AG04450 (cell line): ENCODE data around the gene KSR2. TPM values are rescaled to one million over a fixed set of nuclear protein-coding genes. Genes with fewer than 3 reads are reported as not detected.
"Not testable (repeated sequence)": the region's sequence is repeated elsewhere in the genome, so short reads cannot be mapped to it uniquely, and the experiment has no call there.

Experiments
- CTCF ChIA-PET: fragments of 300-600, 350-600 bp; formaldehyde crosslinking; extraction: SDS; loops from one replicate; lab custom pipeline; 2022; ENCODE audit warnings: antibody characterized with exemption, inconsistent platforms; lab: Charles Lee
- POLR2A ChIA-PET: fragments of 350-600 bp; formaldehyde crosslinking; extraction: SDS; loops from one replicate; lab custom pipeline; 2021; ENCODE audit warnings: antibody characterized with exemption, inconsistent platforms; lab: Yijun Ruan, JAX
- DNase-seq: peaks from one replicate; pipeline ENCODE4 v3.0.0-alpha.2; 2011; ENCODE audit warnings: low read depth, low spot score
- H3K27ac ChIP-seq: one replicate; pipeline ENCODE4 v1.5.1; 2012; ENCODE audit warnings: low read depth, low read length, control low read depth
- H3K27me3 ChIP-seq: one replicate; pipeline ENCODE4 v1.6.0; 2012; ENCODE audit warnings: low read length; ENCODE audit not compliant: control insufficient read depth, insufficient read depth
- H3K4me3 ChIP-seq: 2 replicates; pipeline ENCODE4 v1.5.1; 2011; ENCODE audit warnings: mild to moderate bottlenecking, low read depth, low read length, control low read depth
- H3K9me3 ChIP-seq: 2 replicates; pipeline ENCODE4 v1.5.1; 2012; ENCODE audit warnings: low read length; ENCODE audit not compliant: control insufficient read depth, insufficient read depth
- polyA plus RNA-seq: library from polyadenylated mRNA; depleted of rRNA; stranded (reverse); fragments of >200 nt; gene quantifications from 2 replicates; pipeline ENCODE4 v1.2.3, GENCODE V29; 2011
- TF ChIP-seq, protein P1 (sequence below): IDR thresholded peaks from 2 replicates; pipeline ENCODE4 v1.5.1; 2011; ENCODE audit warnings: low read depth, low read length, control low read depth, inconsistent platforms

KSR2 gene
- polyA plus RNA-seq, 1 experiment: not detected

DNA sequence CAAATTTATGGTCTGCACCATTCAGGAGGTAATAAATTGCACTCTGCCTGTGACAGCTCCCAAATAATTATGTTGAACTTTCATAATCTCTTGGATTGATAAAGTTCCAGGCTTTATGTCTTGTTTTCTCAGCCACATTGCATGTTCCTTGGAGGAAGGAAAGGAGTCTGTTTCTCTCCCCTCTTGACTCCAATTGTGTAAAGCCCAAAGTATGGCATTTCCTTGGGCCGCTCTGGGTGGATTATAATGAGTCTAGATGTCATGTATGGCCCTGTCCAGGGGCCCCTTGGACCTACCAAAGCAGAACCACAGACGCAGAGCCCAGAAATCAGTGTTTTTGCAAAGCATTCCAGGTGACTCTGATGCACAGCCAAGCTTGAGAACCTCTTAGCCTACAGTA, 160.8 kb downstream of the KSR2 start:
- peaks cover 13% of the 10 kb centered on the region for H3K9me3 ChIP-seq
- CTCF ChIA-PET: no interaction called here
- POLR2A ChIA-PET: no interaction called here
- no peak overlapping the region for H3K4me3 ChIP-seq
- H3K27ac ChIP-seq: no peak overlapping the region
- DNase-seq: no peak
- H3K27me3 ChIP-seq: no peaks in the 10 kb centered on the region
- TF ChIP-seq, protein P1, sequence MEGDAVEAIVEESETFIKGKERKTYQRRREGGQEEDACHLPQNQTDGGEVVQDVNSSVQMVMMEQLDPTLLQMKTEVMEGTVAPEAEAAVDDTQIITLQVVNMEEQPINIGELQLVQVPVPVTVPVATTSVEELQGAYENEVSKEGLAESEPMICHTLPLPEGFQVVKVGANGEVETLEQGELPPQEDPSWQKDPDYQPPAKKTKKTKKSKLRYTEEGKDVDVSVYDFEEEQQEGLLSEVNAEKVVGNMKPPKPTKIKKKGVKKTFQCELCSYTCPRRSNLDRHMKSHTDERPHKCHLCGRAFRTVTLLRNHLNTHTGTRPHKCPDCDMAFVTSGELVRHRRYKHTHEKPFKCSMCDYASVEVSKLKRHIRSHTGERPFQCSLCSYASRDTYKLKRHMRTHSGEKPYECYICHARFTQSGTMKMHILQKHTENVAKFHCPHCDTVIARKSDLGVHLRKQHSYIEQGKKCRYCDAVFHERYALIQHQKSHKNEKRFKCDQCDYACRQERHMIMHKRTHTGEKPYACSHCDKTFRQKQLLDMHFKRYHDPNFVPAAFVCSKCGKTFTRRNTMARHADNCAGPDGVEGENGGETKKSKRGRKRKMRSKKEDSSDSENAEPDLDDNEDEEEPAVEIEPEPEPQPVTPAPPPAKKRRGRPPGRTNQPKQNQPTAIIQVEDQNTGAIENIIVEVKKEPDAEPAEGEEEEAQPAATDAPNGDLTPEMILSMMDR: no peak

DNA sequence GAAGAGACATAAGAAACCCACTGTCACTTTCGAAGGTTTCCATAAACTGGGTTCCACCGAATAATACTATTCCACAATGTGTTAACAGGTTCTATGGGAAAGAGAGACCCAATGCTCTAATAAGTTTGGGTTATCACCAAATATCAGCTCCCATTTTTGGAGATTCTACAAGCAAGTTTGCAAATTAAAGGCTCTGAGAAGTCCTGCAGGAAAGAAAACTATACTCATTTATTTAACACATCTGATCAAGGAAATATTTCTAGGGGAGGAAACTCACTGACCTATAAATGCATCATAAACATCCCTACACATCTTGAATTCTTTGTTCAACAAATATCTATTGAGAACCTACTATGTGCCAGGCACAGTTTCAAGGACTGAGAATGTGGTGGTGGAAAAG, 161.4 kb downstream of the KSR2 start:
- ChIA-PET POLR2A (no interaction called here), CTCF (interaction anchor here (1.2 kb wide), 1 partner anchor 440 kb away, joined by 3 read pairs; no protein-coding TSS in a partner anchor)

DNA sequence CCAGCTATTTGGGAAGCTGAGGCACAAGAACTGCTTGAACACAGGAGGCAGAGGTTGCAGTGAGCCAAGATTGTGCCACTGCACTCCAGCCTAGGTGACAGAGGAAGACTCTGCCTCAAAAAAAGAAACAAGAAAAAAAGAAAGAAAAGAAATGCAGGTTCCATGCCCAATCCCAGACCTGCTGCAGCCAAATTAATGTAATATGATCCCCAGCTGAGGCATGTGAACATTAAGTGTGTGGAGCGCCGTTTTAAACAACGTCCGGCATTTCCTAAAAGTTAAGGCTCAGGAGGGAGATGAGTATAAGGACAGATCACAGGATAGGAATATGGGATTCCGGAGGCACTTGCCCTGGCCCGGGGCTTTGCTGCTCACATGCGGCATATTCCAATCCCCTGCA, 162.9 kb downstream of the KSR2 start:
- TF ChIP-seq, protein P1: no peak
- no peak for DNase-seq
- Histone ChIP-seq H3K9me3 (peaks cover 23% of the 10 kb centered on the region), H3K4me3 (no peak overlapping the region), H3K27me3 (no peaks in the 10 kb centered on the region), H3K27ac (no peak overlapping the region)
- ChIA-PET CTCF (interaction anchor here (0.8 kb wide), 1 partner anchor 593 kb away, joined by 3 read pairs; no protein-coding TSS in a partner anchor), POLR2A (no interaction called here)

More for the DNA sequence above, 161.4 kb downstream of the KSR2 start:
- Histone ChIP-seq H3K4me3 (no peak overlapping the region), H3K9me3 (peaks cover 14% of the 10 kb centered on the region), H3K27me3 (no peaks in the 10 kb centered on the region), H3K27ac (no peak overlapping the region)
- no peak for DNase-seq
- TF ChIP-seq, protein P1: no peak

DNA sequence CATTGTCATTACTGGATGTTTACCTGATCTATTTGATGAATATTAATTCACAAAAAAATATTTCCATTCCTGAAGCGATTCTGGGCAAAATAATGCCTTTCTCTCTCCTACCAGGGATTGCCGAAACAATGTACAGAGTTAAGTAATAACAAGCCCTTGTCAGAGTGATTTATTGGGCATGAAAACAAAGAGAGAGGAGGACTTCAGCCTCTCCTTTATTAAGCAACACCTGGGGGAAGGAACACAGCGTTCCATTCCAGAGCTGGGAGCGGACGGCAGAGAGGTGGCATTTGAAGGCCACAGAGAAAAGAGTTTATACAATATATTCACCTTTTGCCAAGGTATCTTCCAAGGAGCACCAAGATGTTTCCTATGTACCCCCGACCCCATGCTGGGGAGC, 165.8 kb downstream of the KSR2 start:
- POLR2A ChIA-PET: no interaction called here
- peaks cover 33% of the 10 kb centered on the region for H3K9me3 ChIP-seq
- no peak overlapping the region for H3K27ac ChIP-seq
- H3K27me3 ChIP-seq: no peaks in the 10 kb centered on the region
- TF ChIP-seq, protein P1: no peak
- no peak overlapping the region for H3K4me3 ChIP-seq
- DNase-seq: no peak
- CTCF ChIA-PET: interaction anchor here (1.0 kb wide), 1 partner anchor 46 kb away, joined by 4 read pairs; no protein-coding TSS in a partner anchor

DNA sequence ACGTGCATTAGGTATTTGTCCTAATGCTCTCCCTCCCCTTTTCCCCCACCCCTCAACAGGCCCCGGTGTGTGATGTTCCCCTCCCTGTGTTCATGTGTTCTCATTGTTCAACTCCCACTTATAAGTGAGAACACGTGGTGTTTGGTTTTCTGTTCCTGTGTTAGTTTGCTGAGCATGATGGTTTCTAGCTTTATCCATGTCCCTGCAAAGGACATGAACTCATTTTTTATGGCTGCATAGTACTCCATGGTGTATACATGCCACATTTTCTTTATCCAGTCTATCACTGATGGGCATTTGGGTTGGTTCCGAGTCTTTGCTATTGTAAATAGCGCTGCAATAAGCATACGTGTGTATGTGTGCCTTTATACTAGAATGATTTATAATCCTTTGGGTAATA, 168.1 kb downstream of the KSR2 start:
- POLR2A ChIA-PET, H3K27ac ChIP-seq, H3K27me3 ChIP-seq, H3K4me3 ChIP-seq, DNase-seq, CTCF ChIA-PET: not testable (repeated sequence)
- peaks cover 44% of the 10 kb centered on the region for H3K9me3 ChIP-seq
